Stimulated activated CD4-positive, alpha-beta T cell treated with anti-CD3 and anti-CD28 coated beads, Interleukin-2, amount 100 ng/mL, for 4 hours (primary cell): Measurements from ENCODE around the gene EOGT.

Source experiments
- DNase-seq: peaks from one replicate; pipeline ENCODE4 v3.0.0-alpha.2; 2020; ENCODE audit warnings: low read depth

The EOGT gene

GRCh38 chr3:68963376-68963775, 50.1 kb downstream of the EOGT start:
- DNase-seq, result no peak

DNA sequence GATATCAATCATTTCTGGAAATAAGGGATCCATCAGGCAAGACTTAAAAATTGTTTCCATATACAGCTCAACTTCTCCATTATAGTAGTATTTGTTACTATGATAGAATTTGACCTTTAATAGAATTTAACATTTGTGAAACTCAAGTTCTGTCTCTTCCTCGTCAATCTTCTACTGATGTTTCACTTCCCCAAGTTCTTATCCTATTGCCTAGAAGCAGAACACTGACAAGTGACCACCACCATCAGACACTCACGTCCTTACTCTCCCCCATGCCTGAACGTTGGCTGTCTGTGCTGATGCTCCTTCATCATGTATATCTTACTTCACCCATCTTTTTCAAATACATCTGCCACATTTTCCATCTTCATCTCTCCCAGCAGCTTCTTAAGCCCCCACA, 54.6 kb downstream of the EOGT start:
- DNase-seq, result no peak

GRCh38 chr3:68957895-68958294, 55.6 kb downstream of the EOGT start:
- no peak for DNase-seq

GRCh38 chr3:68953816-68954444, 59.6 kb downstream of the EOGT start:
- no peak for DNase-seq

DNA sequence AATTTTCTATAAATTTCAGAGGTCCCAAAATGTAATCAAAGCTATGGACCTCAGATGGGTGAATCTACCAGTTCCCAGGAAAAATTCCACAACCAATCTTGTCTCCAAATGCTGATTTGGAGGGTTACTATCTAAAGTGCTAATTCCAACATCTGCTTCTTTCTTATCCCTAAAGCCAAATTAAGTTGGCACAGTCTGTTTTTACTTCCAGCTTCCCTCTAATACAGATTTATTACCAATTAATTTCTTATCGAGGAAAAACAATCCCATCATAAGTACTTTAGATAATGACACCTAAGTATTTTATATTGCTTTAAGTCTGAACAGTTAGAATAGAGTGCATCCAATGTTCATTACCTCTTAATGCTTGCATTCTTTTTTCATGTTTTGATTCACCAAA, 68.3 kb downstream of the EOGT start:
- DNase-seq, result no peak

GRCh38 chr3:68943753-68944500, 69.6 kb downstream of the EOGT start:
- DNase-seq, result no peak

- DNase-seq, result no peak
These were observed 72.4 kb downstream of the EOGT start for GRCh38 chr3:68941055-68941454.

DNA sequence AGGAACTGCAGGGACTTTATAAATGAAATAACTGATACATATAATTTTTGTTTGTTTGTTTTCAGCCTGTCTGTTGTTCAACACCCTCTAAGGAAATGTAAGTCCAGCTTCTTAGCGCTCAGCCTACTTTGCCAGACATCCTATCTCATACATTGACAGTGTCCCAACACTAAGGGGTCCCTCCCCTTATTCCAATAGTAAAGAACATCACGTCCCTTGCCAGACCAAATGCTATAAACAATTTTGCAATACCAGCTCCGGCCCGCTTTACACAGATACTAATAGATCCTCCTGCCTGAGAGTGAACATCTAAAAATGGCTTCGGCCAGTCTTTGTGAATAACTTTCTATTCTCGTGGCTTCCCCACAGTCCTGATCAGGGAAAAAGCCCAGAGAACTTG, 76.6 kb downstream of the EOGT start:
- no peak for DNase-seq

DNA sequence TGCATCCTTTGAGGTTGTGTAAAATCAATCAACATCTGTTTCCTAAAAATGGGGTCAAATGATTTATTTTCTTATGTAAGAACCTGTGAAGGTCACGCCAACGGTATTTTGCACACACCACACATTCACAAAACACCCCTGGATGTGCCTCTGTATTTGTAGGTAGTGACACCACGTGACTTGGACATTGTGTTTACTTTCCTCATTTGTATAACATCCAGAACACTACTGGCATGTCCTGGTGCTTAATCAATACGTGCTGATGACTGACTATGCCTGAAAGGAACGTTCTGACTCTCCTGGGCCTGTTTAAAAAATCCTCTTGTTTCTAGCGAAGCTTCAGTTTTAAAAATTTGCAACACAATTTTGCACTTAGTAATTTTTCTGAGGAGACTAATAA, 77.7 kb downstream of the EOGT start:
- no peak for DNase-seq

GRCh38 chr3:68931406-68932149, 81.9 kb downstream of the EOGT start:
- no peak for DNase-seq
